NK-92 (cell line): ENCODE results near the gene PKD1L1.
"Not testable (repeated sequence)": the region's sequence is repeated elsewhere in the genome, so short reads cannot be mapped to it uniquely, and the experiment has no call there.

Source experiments
- DNase-seq: peaks from one replicate; lab custom pipeline; 2025; ENCODE audit not compliant: unreplicated experiment; lab: John Stamatoyannopoulos, UW

Gene PKD1L1

DNA sequence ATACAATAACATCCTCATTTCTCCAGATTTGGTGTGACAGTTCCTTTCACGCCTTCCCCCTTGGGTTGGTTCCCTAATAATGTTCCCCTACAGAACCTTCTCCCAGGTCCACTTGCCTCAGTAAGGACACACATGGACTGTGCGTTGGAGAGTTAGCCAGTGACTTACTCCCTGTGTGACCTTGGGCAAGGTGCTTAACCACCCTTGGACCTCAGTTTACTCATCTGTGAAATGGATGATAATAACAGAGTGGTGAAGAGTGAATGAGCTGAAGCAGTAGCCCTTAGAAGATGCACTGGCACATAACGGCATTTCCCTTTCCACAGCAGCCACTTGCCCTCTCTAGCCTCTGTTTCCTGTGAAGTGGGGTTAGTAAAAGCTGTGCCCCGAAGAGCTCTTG is 175.8 kb downstream of the PKD1L1 start:
- no peak for DNase-seq

DNA sequence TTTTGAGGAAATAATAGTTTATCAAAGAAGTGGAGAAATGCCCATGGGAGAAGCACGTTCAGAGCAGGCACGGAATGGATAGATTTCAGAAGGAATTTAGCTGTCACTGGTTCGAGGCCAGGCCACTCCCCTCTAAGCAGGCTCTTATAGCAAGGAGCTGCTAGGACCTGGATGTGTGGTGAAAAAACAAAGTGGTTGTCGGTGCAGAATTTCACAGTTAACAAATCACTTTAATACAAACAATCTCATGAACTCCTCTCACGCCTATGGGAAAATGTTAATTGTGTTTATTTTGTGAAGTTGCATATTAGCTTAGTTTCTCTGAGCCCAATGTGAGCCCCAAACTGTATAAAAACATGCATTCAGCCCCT is 176.3 kb downstream of the PKD1L1 start:
- no peak for DNase-seq

DNA sequence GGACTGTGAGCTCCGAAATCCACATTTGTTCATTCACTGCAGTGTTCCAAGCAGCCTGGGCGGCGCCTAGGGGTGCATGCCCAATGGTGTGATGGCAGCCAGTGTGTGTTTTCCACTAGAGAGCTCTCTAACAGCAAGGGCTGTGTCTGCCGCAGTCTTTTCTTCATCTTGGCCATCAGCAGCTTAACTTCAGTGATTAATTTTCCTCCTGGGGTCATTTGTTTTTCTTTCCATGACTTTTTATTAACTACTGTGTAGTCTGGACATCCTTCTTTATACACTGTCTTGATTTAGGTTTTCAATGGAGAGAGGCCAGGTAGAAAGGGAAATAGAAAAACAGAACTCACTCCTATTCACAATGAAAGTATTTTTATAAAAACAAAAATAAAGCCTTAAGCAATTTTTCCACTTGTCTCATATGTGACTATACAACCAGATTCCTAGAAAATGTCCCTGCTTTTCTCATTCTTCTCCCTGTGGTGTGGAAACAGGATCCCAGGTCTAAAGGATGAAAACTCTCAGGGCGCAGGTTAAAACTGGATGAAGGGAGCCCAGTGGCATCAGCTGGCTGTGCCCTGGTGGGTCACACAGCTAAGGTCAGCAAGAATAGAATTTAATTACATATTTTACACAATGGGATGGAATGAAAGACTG is 176.8 kb downstream of the PKD1L1 start:
- DNase-seq, result no peak

DNA sequence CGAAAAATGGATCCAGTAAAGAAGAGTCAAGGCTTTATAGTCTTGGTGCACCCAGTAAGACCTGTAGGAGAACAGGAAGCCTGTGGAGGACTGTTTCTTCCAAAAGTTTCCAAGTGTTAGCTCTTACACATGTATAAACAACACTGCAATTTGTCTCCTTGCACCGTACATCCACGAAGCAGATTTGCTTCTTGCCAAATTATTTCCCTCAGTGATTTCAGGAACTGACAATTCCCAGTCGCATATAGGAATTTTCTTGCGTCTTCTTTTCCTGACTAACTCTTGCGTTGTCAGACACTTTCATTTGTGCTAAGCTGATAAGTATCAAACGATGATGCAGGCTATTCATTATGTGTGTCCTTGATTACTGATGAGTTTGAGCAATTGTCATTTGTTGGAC is 182.1 kb downstream of the PKD1L1 start:
- DNase-seq, result no peak

DNA sequence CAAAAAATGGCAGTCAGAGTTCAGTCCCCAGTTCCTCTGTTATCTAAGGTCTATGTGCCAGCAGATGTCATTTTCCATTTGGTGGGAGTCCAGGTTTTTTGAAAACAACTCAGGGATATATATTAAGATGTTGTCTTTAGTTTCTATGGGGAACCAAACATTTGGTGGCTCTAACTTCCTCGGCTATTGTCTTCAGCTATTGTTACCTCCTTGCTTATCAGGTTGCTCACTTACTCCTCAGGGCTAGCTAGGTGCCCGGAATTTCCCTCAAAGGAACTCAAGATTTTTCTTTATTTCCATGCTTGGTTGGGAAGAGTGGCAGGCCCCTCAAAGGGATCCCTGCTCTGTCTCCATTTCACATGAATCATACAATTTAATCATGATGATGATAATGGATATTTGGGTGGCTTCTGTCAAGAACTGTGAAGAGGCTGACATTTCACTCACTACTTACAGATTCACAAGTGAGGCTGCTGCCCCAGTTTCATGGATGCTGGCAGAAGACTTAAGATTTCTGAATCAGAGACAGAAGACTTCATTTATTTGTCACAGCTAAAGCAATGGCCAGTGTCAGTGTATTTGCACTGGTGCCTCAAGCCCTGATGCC is 182.8 kb downstream of the PKD1L1 start:
- no peak for DNase-seq

DNA sequence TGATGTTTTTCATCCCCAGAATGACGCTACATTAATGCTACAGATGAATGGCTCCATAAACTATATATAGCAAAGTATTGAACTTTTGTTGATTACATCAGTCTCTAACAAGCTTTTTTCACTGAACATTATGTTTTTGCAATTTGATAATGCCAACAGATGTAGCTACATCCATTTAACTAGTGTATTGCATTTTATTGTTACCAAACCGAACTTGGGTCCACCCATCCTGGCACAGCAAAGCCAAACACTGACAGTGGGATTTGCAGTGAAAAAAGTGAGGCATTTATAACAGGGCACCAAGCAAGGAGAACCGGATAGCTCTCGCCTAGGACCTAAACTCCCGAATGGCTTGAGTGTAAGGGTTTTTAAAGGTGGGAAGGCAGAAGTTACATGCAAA is 183.5 kb downstream of the PKD1L1 start:
- DNase-seq, result no peak

DNA sequence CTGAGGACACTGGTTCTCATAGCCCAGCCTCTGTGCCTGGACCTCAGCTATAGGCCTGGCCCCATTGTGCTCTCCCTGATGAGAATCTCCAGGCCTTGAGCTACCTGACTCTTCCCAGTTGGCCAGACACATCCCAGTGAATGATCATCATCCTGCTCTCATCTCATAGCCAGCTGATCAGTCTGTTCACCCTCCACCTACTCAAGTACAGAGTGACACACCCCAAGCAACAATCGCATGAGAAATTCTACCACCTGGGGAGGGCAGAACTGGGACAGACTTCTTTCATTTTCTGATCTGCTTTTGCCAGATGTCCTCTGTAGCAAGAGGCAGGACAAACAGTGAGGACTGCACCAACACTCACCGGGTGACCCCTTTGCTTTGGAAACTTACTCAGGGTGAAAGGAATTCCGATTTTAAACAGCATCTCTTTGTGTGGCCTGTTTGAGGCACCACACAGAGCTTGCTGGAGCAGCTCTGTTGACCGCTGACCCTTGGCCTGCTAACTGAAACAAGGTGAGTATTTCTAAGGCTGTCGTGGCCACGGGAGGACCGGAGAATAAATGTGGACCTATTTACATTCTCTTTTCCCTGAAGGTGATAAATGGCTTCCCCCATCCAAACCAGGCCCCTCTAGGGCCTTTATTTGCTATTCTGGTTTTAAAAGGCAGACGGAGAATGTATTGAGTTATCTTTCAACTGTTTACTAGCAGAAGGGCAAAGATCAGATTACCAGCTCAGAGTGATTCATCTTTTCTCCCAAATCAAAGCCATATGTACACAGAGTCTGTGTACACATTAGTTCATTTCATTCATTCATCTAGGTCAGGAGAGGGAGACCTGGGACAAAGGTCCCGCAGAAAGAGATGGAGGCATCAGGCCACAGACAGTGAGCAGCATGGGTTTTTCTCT is 184.9 kb downstream of the PKD1L1 start:
- no peak for DNase-seq

DNA sequence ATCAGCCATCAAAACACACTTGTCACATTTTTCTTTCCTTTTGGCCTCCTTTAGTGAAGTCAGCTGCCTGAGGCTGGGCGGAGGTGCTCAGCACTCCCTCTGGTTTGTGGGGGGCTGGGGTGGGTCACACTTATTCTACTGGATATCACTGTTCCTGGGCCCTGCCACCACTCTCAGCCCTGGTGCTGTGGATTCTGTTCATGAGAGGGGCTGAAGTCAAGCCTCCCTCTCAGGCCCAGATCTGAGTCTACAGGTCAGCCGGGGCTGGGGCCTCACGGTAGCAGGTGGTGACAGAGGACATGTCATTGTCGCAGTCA is 185.6 kb downstream of the PKD1L1 start:
- DNase-seq, result no peak

DNA sequence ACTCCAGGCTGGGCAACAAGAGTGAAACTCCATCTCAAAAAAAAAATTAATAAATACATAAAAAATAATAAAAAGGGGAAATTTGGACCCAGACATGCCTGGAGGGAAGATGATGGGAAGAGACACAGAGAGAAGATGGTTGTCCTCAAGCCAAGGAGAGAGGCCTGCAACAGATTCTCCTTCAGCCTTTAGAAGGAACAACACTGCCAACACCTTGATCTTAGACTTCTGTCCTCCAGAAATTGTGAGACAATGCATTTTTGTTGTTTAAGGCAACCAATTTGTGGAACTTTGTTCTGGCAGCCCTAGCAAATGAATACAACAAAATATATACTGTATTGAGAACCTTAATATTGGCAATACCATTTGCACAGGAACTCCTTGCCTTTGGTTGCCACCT is 186.1 kb downstream of the PKD1L1 start:
- DNase-seq, result no peak

DNA sequence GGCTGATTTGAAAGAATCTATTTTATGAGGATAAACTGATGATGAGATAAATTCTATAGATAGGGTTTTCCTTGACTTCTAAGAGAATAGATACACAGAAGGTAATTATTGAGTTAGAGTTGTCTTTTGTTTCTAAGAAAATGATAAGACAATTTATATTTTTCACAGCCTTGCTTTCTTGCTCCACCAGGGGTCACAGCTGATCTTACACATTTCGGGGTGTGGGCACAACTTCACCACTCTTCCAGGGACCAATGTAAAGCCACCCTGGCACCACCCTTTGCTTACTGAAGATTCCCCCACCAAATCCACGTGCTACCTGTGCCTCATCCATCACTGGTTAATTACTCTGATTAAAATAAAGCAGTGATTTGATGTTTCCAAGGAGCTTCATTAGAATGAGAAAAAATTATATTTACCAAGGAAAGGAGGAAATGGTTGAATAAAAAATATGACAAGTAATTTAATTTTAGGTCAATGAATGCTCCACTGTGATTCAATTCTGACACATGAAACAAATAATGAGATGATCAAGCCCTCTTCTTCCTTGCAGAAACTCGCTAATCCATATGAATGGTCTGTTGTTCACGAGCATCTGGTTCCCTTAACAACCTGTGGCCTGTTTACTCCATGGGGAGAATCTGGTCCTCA is 189.1 kb downstream of the PKD1L1 start:
- no peak for DNase-seq

DNA sequence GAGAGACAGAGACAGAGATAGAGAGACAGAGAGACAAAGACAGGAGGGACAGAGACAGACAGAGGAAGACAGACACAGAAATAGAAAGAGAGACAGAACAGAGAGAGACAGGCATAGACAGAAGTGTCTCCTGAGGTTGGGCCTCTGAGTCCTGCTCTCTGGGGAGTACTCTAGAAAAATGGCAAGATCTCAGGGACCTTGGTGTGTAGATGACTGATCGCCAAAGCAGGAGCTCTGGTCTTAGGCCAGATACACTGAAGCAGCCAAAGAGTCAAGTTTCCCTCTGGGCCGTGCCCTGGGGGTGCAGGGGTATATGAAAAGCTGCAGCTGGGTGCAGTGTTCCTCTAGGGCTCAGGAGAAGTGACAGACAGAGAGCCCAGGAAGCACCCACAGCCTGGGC is 189.7 kb downstream of the PKD1L1 start:
- DNase-seq, result no peak

DNA sequence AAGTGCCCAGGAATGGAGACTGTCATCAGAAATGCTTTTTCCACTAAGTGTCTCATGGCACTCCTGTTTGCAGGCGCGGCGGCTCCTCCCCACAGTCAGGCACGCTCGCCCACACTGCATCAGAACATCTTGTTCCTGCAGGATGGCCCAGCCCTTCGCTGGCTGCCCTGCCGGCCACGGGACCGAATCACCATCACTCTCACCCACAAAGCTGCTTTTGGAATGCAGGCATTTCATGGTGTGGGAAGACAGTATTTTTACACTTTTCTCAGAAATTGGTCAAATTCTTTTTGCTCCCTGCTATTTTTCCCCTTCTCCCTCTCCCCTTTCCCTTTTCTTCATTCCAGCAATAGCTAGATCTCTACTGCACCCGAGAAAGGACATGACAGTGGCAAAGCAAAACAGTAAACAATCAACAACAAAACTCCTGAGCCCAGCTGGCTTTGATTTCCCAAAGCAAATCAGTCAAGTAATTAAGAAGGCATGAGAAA is 190.3 kb downstream of the PKD1L1 start:
- no peak for DNase-seq

DNA sequence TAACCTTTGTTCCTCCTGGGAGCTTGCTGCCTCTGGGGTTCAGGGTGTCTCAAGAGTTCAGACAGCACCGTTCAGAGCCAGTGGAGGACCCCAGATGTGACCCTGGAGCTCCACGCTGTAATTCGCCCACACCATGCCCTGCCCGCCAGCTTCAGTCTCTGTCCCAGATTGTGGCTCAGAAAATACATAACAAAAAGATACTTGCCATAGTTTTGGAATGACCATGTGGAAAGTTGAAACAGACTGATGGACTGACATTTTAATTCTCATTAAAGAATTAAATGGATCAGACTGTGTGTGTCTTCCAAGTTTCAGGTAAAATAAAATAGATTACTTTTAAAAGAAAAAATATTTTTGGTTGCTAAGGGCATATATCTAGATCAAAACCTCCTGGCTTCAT is 191.6 kb downstream of the PKD1L1 start:
- DNase-seq, result no peak

DNA sequence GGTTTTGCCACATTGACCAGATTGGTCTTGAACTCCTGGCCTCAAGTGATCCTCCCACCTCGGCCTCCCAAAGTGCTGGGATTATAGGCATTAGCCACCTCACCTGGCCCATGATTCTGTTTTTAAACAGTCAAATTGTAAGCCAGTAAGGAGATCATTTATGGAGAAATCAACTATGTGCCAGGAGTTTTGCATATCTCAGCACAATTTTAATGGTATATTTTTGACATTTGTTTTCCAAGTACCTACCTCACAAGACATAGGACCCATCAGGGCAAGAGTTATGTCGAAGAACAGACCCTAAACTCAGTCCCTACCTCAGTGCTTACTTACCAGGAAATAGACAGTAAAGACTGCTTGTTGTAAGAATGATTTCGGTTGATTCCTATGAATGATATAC is 193.0 kb downstream of the PKD1L1 start:
- DNase-seq, result no peak

DNA sequence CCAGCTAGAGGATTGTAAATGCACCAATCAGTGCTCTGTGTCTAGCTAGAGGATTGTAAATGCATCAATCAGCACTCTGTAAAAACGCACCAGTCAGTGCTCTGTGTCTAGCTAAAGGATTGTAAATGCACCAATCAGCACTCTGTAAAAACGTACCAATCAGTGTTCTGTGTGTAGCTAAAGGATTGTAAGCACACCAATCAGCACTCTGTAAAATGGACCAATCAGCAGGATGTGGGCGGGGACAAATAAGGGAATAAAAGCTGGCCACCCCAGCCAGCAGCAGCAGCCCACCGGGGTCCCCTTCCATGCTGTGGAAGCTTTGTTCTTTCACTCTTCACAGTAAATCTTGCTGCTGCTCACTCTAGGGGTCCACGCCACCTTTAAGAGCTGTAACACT is 196.5 kb downstream of the PKD1L1 start:
- DNase-seq, result not testable (repeated sequence)

DNA sequence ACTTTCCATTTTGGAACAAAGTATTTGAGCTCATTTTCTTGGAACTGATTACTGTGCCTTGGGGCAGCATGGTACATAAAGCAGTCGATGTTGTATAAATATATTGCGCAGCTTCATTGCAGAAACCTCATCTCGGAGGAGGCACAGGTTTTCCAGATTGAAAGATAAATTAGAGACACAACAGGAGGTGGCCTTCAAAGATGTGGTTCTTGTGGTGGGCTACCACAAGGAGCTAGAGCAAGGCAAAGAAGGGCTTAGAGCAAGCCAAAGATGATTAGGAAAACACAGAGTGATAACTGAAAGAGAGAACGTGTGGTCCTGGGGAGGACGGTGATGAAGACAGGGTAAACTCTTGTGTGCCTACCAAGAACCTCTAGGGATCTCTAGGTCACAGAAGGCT is 197.2 kb downstream of the PKD1L1 start:
- no peak for DNase-seq

DNA sequence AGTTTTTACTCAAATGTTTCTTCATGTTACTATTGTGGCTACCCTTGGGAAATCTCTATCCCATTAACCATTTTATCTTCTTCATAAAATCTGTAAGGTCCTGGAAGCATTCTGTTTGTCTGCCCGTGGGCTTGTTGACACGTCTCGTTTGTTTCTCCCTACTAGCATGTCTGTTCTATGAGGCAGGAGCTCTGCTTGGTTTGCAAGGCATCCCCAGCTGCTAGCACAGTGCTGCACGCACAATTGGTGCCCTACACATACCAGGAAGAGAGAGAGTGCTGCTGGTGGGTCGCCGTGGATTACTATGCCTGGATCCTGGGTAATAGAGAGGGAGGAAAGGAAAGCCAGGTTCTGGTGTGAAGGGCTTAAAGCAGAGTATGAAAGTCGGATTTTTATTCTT is 200.2 kb downstream of the PKD1L1 start:
- no peak for DNase-seq

DNA sequence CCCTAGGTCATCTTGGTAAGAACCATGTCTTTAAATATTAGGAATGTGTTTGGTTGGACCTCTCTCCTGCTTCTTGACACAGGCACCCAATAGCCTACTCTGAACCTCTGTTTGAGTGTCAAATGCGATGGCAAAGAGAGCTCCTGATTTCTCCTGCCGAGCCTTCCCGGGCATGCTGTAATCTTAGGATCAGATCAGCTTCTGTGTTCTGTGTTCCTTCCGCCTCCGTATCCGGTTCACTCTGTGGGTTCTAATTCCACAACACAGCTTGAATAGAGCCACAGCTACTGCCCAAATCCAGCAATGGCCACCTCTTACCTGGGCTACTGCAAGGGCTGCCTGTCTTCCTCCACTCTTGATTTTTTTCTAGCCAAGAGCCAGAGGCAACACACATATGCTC is 201.1 kb downstream of the PKD1L1 start:
- no peak for DNase-seq

DNA sequence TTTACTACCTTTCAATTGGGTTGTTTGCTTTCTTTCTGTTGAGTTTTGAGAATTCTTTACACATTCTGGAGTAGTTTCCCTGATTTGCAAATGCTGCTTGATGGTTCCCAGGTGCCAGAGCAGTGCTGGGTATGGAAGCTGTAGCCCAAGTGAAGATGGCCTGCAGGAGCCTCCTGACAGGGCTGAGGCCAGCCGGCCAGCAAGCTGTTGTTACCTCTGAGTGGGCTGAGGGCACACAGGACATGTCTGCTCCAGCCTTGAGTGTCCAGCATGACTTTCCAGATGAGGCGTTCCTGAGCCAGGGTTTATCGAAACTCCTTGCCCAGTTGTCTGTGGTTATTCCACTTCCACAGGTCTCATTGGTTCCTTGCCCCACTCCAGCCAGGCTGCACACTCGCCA is 201.8 kb downstream of the PKD1L1 start:
- no peak for DNase-seq

DNA sequence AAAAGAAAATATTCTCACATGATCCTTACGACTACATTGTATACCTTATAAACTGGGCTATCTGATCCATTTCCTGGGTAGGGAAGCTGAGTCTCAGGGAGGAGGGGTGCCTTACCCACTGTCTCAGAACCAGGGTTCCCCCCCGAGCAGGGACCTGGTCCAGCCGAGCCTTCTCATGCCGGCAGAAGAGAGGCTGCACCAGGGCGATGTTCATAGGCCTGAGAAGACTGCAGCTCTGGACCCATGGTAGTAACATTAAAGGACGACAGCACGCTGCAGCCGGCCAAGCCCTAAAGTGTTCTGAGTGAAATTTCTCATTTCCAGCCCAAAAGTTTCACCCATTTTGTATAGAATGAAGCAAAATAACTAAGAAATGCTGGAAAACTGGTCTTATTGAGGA is 203.4 kb downstream of the PKD1L1 start:
- DNase-seq, result no peak

DNA sequence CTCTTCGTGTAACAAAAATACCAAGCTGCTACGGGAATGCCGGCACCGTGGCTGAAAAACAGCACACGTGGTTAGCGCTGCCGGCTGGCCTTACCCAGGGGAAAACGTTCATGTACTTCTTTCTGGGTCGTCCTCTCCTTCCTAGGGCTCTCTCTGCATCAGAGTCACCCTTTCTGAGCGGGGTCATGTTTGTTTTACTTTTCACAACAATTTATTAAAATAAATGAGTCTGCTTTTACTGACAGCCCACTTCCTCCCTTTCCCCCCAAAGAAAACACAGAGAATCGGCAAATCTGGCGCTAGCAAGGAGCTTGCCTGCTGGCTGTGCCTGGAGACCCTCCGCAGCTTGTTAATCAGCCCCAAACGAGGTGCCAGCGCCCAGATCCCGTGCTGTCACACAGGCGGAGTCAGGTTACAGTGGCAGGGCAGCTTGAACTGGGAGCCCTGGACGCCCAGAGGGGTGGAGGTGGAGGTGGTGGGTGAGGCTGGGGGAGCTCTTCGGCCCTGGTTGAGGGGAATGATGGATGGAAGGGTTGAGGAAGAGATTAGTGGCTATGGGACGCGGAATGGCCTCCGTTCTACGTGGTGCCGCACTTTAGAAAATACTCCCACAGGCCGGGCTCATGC is 204.2 kb downstream of the PKD1L1 start:
- DNase-seq, result no peak
